Activated CD4-positive, alpha-beta T cell treated with anti-CD3 and anti-CD28 coated beads, Interleukin-2, amount 10 ng/mL, durations not matched to agents 24 days and 14 days (primary cell): ENCODE results near the gene ACADS. TPM values are rescaled to one million over a fixed set of nuclear protein-coding genes. Genes with fewer than 3 reads are reported as not detected.

Experiments used
- DNase-seq: peaks from one replicate; pipeline ENCODE4 v3.0.0; 2022
- H3K27ac Mint-ChIP-seq: one replicate; pipeline ENCODE4 v1.8.0; 2022; ENCODE audit warnings: mild to moderate bottlenecking, mixed read lengths
- H3K27me3 Mint-ChIP-seq: one replicate; pipeline ENCODE4 v1.8.0; 2022; ENCODE audit warnings: mixed read lengths
- H3K36me3 Mint-ChIP-seq: one replicate; pipeline ENCODE4 v1.8.0; 2022; ENCODE audit warnings: low read depth, mild to moderate bottlenecking, mixed read lengths
- H3K4me1 Mint-ChIP-seq: one replicate; pipeline ENCODE4 v1.8.0; 2021; ENCODE audit warnings: mixed read lengths
- H3K4me3 Mint-ChIP-seq: one replicate; pipeline ENCODE4 v1.8.0; 2022; ENCODE audit warnings: mild to moderate bottlenecking, moderate library complexity, mixed read lengths
- H3K9me3 Mint-ChIP-seq: one replicate; pipeline ENCODE4 v1.8.0; 2021; ENCODE audit warnings: mixed read lengths
- intact Hi-C: fragments of 100-400 bp; cut with micrococcal nuclease; formaldehyde crosslinking; loops from one replicate; pipeline ENCODE4 v1.15.1; 2023
- total RNA-seq: library from RNA; stranded (reverse); gene quantifications from 2 replicates; pipeline ENCODE4 v1.2.3, GENCODE V29; 2022

ACADS gene
- total RNA-seq, 1 donor from 2014 or later = 11.7 TPM

GRCh38 chr12:120739821-120740613 lies 14.4 kb downstream of the ACADS start:
- no peaks in the 10 kb centered on the region for H3K27me3 Mint-ChIP-seq
- no peak for DNase-seq
- peaks cover 1% of the 10 kb centered on the region for H3K36me3 Mint-ChIP-seq
- no peak overlapping the region for H3K4me3 Mint-ChIP-seq
- no peaks in the 10 kb centered on the region for H3K9me3 Mint-ChIP-seq
- intact Hi-C loops = no loop called here
- no peaks in the 10 kb centered on the region for H3K4me1 Mint-ChIP-seq
- H3K27ac Mint-ChIP-seq = no peak overlapping the region

- Mint-ChIP-seq H3K4me3 (no peak overlapping the region), H3K27ac (no peak overlapping the region), H3K27me3 (no peaks in the 10 kb centered on the region), H3K4me1 (no peaks in the 10 kb centered on the region), H3K9me3 (no peaks in the 10 kb centered on the region), H3K36me3 (peaks cover 1% of the 10 kb centered on the region)
- no peak for DNase-seq
- intact Hi-C loops = no loop called here
Observed at GRCh38 chr12:120740871-120741270, 15.2 kb downstream of the ACADS start.

GRCh38 chr12:120741476-120742421 lies 16.1 kb downstream of the ACADS start:
- Mint-ChIP-seq H3K36me3 (peaks cover 1% of the 10 kb centered on the region), H3K4me1 (peaks cover 2% of the 10 kb centered on the region), H3K9me3 (no peaks in the 10 kb centered on the region), H3K27ac (no peak overlapping the region), H3K27me3 (no peaks in the 10 kb centered on the region), H3K4me3 (no peak overlapping the region)
- no peak for DNase-seq
- intact Hi-C loops = no loop called here

- Mint-ChIP-seq H3K4me3 (no peak overlapping the region), H3K27me3 (no peaks in the 10 kb centered on the region), H3K4me1 (peaks cover 2% of the 10 kb centered on the region), H3K9me3 (no peaks in the 10 kb centered on the region), H3K27ac (no peak overlapping the region), H3K36me3 (peaks cover 1% of the 10 kb centered on the region)
- intact Hi-C loops = no loop called here
- no peak for DNase-seq
Observed at GRCh38 chr12:120744922-120745493, 19.4 kb downstream of the ACADS start.

GRCh38 chr12:120748242-120748641 lies 22.6 kb downstream of the ACADS start:
- Mint-ChIP-seq H3K4me3 (no peak overlapping the region), H3K4me1 (peaks cover 2% of the 10 kb centered on the region), H3K36me3 (no peaks in the 10 kb centered on the region), H3K27ac (no peak overlapping the region), H3K9me3 (no peaks in the 10 kb centered on the region), H3K27me3 (peaks cover 3% of the 10 kb centered on the region)
- intact Hi-C loops = no loop called here
- DNase-seq = no peak

GRCh38 chr12:120749256-120749655 lies 23.6 kb downstream of the ACADS start:
- H3K36me3 Mint-ChIP-seq = no peaks in the 10 kb centered on the region
- intact Hi-C loops = no loop called here
- H3K27me3 Mint-ChIP-seq = peaks cover 3% of the 10 kb centered on the region
- DNase-seq = no peak
- H3K9me3 Mint-ChIP-seq = peaks cover 4% of the 10 kb centered on the region
- H3K4me1 Mint-ChIP-seq = peaks cover 5% of the 10 kb centered on the region
- H3K4me3 Mint-ChIP-seq = no peak overlapping the region
- H3K27ac Mint-ChIP-seq = no peak overlapping the region

- Mint-ChIP-seq H3K36me3 (peaks cover 4% of the 10 kb centered on the region), H3K4me1 (peaks cover 5% of the 10 kb centered on the region), H3K27ac (no peak overlapping the region), H3K27me3 (peaks cover 8% of the 10 kb centered on the region), H3K4me3 (no peak overlapping the region), H3K9me3 (peaks cover 14% of the 10 kb centered on the region)
- DNase-seq = no peak
- intact Hi-C loops = loop anchor here (1.0 kb wide), 1 partner anchor 220 kb away; no protein-coding TSS in a partner anchor
Observed at GRCh38 chr12:120750806-120751205, 25.2 kb downstream of the ACADS start.

GRCh38 chr12:120751389-120751788 lies 25.8 kb downstream of the ACADS start:
- Mint-ChIP-seq H3K27me3 (peaks cover 8% of the 10 kb centered on the region), H3K9me3 (peaks cover 14% of the 10 kb centered on the region), H3K4me3 (no peak overlapping the region), H3K36me3 (peaks cover 4% of the 10 kb centered on the region), H3K4me1 (peaks cover 4% of the 10 kb centered on the region), H3K27ac (no peak overlapping the region)
- no peak for DNase-seq
- intact Hi-C loops = no loop called here

GRCh38 chr12:120754792-120755191 lies 29.2 kb downstream of the ACADS start:
- H3K4me1 Mint-ChIP-seq = peaks cover 3% of the 10 kb centered on the region
- no peak for DNase-seq
- intact Hi-C loops = no loop called here
- H3K36me3 Mint-ChIP-seq = peaks cover 4% of the 10 kb centered on the region
- no peak overlapping the region for H3K27ac Mint-ChIP-seq
- H3K27me3 Mint-ChIP-seq = peaks cover 8% of the 10 kb centered on the region
- no peak overlapping the region for H3K4me3 Mint-ChIP-seq
- peaks cover 14% of the 10 kb centered on the region for H3K9me3 Mint-ChIP-seq

GRCh38 chr12:120755269-120755668 lies 29.6 kb downstream of the ACADS start:
- Mint-ChIP-seq H3K27ac (no peak overlapping the region), H3K4me1 (peaks cover 3% of the 10 kb centered on the region), H3K9me3 (peaks cover 14% of the 10 kb centered on the region), H3K4me3 (no peak overlapping the region), H3K36me3 (peaks cover 6% of the 10 kb centered on the region), H3K27me3 (peaks cover 8% of the 10 kb centered on the region)
- intact Hi-C loops = no loop called here
- DNase-seq = no peak

- no peak for DNase-seq
- Mint-ChIP-seq H3K27me3 (peaks cover 7% of the 10 kb centered on the region), H3K36me3 (peaks cover 15% of the 10 kb centered on the region), H3K9me3 (peaks cover 14% of the 10 kb centered on the region), H3K27ac (no peak overlapping the region), H3K4me1 (peaks cover 3% of the 10 kb centered on the region), H3K4me3 (no peak overlapping the region)
- intact Hi-C loops = no loop called here
Observed at GRCh38 chr12:120757226-120757742, 31.7 kb downstream of the ACADS start.

GRCh38 chr12:120757949-120758348 lies 32.3 kb downstream of the ACADS start:
- Mint-ChIP-seq H3K27me3 (peaks cover 5% of the 10 kb centered on the region), H3K36me3 (peaks cover 15% of the 10 kb centered on the region), H3K4me3 (no peak overlapping the region), H3K9me3 (peaks cover 14% of the 10 kb centered on the region), H3K4me1 (peaks cover 3% of the 10 kb centered on the region), H3K27ac (no peak overlapping the region)
- intact Hi-C loops = no loop called here
- DNase-seq = no peak

- H3K4me1 Mint-ChIP-seq = no peaks in the 10 kb centered on the region
- H3K27ac Mint-ChIP-seq = no peak overlapping the region
- peaks cover 5% of the 10 kb centered on the region for H3K27me3 Mint-ChIP-seq
- intact Hi-C loops = no loop called here
- H3K4me3 Mint-ChIP-seq = no peak overlapping the region
- DNase-seq = no peak
- H3K9me3 Mint-ChIP-seq = peaks cover 10% of the 10 kb centered on the region
- peaks cover 15% of the 10 kb centered on the region for H3K36me3 Mint-ChIP-seq
Observed at GRCh38 chr12:120758798-120759590, 33.4 kb downstream of the ACADS start.
